M059J (cell line): ENCODE results near the gene ATP7B. TPM values are rescaled to one million over a fixed set of nuclear protein-coding genes. Genes with fewer than 3 reads are reported as not detected.
A peak's percentile ranks its signal among the peaks of the same experiment; 100 is the strongest.
"Not testable (repeated sequence)": the region's sequence is repeated elsewhere in the genome, so short reads cannot be mapped to it uniquely, and the experiment has no call there.

Experiments
- DNase-seq: peaks from one replicate; pipeline ENCODE4 v3.0.0-alpha.2; 2012; ENCODE audit warnings: low read depth
- total RNA-seq: library from RNA; depleted of rRNA; stranded (reverse); fragments of >200 nt; shearing (Covaris generic); gene quantifications from 2 replicates; pipeline ENCODE4 v1.2.3, GENCODE V29; 2014

Gene ATP7B
- total RNA-seq, 1 experiment from 2014 or later = 0.94 TPM

DNA sequence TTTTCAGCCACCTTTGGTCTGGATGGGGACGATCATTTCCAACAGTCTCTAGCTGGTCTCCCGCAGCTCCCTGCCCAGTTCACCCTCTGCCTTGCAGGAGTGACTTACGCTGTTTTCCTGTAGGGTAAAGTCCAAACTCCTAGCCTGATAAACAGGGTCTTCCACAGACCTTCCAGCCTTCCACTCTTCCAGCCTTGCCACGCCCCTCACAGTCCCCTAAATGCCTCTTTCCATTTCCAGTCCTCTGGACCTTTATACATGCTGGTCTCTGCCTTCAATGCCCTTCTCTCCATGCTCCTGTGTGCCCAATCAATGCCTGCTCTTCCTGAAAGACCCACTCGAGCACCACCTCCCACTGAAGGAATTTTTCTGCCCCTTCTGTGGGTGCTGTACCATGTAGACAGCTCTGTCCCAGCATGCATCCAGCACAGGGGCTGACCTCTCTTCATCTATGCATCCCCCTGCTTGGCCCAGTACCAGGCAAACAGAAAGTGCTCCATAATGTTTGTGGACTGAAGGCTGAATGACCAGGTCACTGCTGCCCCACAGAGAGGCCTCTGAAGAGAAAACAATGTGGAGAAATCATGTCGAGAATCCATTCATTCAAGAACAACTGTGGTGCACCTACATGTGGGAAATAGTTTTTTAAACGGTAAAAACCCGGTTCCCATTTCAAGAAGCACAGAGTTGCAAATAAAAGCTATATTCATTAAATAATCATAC is 4.6 kb downstream of the ATP7B start:
- no peak for DNase-seq

DNA sequence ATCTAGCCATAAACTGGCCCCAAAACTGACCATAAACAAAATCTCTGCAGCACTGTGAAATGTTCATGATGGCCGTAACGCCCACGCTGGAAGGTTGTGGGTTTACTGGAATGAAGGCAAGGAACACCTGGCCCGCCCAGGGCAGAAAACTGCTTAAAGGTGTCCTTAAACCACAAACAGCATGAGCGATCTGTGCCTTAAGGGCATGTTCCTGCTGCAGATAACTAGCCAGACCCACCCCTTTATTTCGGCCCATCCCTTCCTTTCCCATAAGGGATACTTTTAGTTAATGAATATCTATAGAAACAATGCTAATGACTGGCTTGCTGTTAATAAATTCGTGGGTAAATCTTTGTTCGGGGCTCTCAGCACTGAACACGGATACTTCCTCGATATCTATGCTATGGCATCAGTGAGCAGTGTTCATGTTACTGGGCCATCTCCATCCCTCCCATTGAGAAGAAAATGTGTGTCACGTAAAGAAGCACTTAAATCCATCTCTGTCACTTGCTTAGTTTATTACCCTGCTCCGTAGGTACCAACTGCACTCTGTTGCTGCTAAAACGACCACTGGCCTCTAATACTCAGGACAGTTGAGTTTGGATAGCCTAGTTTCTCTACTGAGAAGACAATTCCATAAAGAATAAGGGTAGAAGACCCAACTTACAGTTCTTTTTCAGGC is 5.3 kb downstream of the ATP7B start:
- DNase-seq = no peak

DNA sequence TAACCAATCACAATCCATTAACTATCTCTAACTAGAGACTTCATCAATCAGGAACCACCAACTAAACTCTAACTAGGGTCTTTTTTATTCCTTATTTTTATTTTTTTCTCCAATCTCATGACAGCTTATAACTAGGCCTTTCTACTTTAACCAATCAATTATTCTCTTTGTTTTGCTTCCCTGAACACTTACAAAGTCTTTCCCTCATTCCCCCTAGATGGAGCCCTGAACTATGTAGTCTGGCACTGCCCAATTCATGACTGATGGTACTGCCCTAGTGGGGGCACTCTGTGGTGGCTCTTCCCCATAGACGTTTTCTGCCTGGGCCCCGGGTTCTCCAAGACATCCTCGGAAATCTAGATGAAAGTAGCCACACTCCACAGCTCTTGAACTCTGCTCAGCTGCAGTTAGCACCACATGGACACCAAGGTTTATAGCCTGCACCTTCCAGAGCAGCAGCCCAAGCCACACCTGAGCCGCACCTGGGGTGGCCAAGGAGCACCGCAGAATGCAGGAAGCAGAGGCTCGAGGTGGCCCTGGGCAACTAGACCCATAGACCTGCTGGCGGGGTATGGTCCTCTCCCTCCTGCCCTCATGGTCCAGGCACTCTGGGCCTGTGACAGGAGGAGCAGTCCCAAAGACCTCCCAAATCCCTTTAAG is 6.6 kb downstream of the ATP7B start:
- no peak for DNase-seq

- DNase-seq = no peak
Observed at GRCh38 chr13:52003541-52003940, 7.7 kb downstream of the ATP7B start.

- DNase-seq = no peak
Observed at GRCh38 chr13:52002361-52002760, 8.9 kb downstream of the ATP7B start.

GRCh38 chr13:52001120-52001731 is 10.0 kb downstream of the ATP7B start:
- peak; percentile 39 for DNase-seq

DNA sequence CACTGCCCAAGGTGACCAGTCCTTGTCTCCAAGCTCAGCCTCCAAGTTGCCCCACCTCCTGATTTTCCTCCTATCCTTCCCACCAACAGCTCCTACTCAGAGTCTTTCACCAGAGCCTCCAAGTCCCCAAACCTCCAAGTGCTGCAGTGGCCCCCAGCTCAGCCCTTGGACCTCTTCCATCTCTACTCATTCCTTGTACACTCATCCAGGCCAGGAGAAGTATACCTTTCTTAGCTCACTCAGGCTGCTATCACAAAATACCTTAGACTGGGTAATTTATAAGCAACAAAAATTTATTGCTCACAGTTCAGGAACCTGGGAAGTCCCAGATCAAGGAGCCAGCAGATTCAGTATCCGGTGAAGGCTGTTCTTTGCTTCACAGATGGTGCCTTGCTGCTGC is 11.3 kb downstream of the ATP7B start:
- no peak for DNase-seq

GRCh38 chr13:51999510-51999911 is 11.7 kb downstream of the ATP7B start:
- DNase-seq = peak; percentile 46

- no peak for DNase-seq
Observed at GRCh38 chr13:51998723-51999509, 12.3 kb downstream of the ATP7B start.

- DNase-seq = no peak
Observed at GRCh38 chr13:51997641-51998330, 13.5 kb downstream of the ATP7B start.

DNA sequence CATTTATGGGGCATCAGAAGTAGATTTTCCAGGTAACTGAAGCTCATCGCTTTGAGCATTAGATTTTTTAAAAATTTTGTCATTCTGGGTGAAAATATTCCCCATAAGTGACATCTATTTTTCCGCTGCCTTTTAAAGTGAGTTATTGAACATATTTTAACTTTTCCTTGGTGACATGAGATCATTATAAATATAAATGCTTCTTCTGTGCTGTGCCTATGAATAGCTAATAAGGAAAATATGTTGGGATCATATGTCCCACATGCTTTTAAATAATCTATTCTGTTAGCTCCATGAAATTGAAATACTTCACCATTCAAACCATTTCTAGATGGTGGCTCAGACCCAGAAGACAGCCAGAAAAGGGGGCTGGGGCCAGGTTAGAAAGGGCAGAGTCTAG is 14.1 kb downstream of the ATP7B start:
- no peak for DNase-seq

GRCh38 chr13:51996641-51997040 is 14.6 kb downstream of the ATP7B start:
- DNase-seq = no peak

GRCh38 chr13:51995677-51996551 is 15.3 kb downstream of the ATP7B start:
- DNase-seq = no peak

- no peak for DNase-seq
Observed at GRCh38 chr13:51993713-51994112, 17.5 kb downstream of the ATP7B start.

GRCh38 chr13:51988988-51989618 is 22.1 kb downstream of the ATP7B start:
- DNase-seq = no peak

GRCh38 chr13:51984904-51985303 is 26.3 kb downstream of the ATP7B start:
- DNase-seq = not testable (repeated sequence)

GRCh38 chr13:51983292-51983691 is 28.0 kb downstream of the ATP7B start:
- DNase-seq = not testable (repeated sequence)

- DNase-seq = no peak
Observed at GRCh38 chr13:51981355-51981754, 29.9 kb downstream of the ATP7B start.

DNA sequence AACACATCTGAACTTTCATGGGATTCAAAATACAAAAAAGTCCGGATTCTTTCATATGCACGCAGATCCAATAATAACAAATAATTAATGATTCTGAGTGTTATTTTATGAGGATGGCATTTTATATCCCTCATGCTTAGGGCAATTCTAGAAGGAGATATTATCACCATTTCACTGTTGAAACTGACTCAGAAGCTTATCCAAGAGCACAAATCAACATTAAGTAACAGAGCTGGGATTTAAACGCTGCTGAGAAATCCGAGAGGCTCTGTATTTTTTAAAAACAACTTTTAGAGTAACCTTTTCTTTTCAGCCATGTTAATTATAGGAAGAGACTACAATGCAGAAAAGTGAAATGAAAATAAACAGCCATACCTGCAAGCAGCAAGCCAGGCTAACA is 30.3 kb downstream of the ATP7B start:
- DNase-seq = no peak
